Measurements from ENCODE around the gene PRXL2A.

The PRXL2A gene

GRCh38 chr10:80436446-80437098 is 28.2 kb downstream of the PRXL2A start:
- POLR2A ChIA-PET: no interaction called here

GRCh38 chr10:80437227-80437626 is 28.9 kb downstream of the PRXL2A start:
- no peak overlapping the region for H3K27ac ChIP-seq (ENCODE audit: extremely low read depth, low read depth, low read length)
- ChIA-PET CTCF (interaction anchor here (2.8 kb wide), 1 partner anchor 68 kb away, joined by 10 read pairs; no protein-coding TSS in a partner anchor), POLR2A (no interaction called here)
- TF ChIP-seq ZNF664 (tag by site-specific recombination; IDR thresholded peaks at IDR 0.05): no peak
- no peak for TF ChIP-seq MYNN (tag by site-specific recombination; IDR thresholded peaks at IDR 0.05; ENCODE audit: borderline replicate concordance)
- no peak for TF ChIP-seq ZBTB6 (tag by site-specific recombination; IDR thresholded peaks at IDR 0.05)
- no peak for TF ChIP-seq ZNF561 (tag by site-specific recombination; IDR thresholded peaks at IDR 0.05; ENCODE audit: borderline replicate concordance)
- no peak for TF ChIP-seq OSR2 (tag by site-specific recombination; IDR thresholded peaks at IDR 0.05)
- no peak for TF ChIP-seq ELK4 (IDR thresholded peaks at IDR 0.05; ENCODE audit: borderline replicate concordance, low read depth, low read length)
- no peak for TF ChIP-seq ZNF596 (tag by site-specific recombination; IDR thresholded peaks at IDR 0.05)
- no peak for TF ChIP-seq ZBTB20 (tag by site-specific recombination; IDR thresholded peaks at IDR 0.05)
- TF ChIP-seq PRDM1 (tag by site-specific recombination; IDR thresholded peaks at IDR 0.05): no peak
- no peak for TF ChIP-seq ZNF473 (tag by site-specific recombination; IDR thresholded peaks at IDR 0.05)
- no peak for TF ChIP-seq ATF2 (tag by site-specific recombination; IDR thresholded peaks at IDR 0.05; ENCODE audit: low read depth)
- no peak for TF ChIP-seq ZNF211 (tag by site-specific recombination; IDR thresholded peaks at IDR 0.05; ENCODE audit: low read depth)
- TF ChIP-seq ZNF416 (tag by site-specific recombination; IDR thresholded peaks at IDR 0.05): no peak
- no peak for TF ChIP-seq ZNF112 (tag by site-specific recombination; IDR thresholded peaks at IDR 0.05)
- no peak for TF ChIP-seq ZNF776 (tag by site-specific recombination; IDR thresholded peaks at IDR 0.05; ENCODE audit: borderline replicate concordance)
- no peak for TF ChIP-seq ZNF571 (tag by site-specific recombination; IDR thresholded peaks at IDR 0.05)
- TF ChIP-seq ZNF660 (tag by site-specific recombination; IDR thresholded peaks at IDR 0.05): no peak
- H3K4me1 ChIP-seq (ENCODE audit: control insufficient read depth, insufficient read depth, low read length): no peaks in the 10 kb centered on the region
- peaks cover 5 to 12% of the 10 kb centered on the region in 2 experiments; a peak in 2 of 3 replicates for H3K36me3 ChIP-seq (ENCODE audit: control insufficient read depth in 2 of 2, insufficient read depth in 1 of 2, low read length in 2 of 2)
- H3K4me3 ChIP-seq (ENCODE audit: low read depth, low read length): no peak overlapping the region
- H3K9me3 ChIP-seq (ENCODE audit: control insufficient read depth, insufficient read depth, low read depth, low read length): no peaks in the 10 kb centered on the region

More at GRCh38 chr10:80436446-80437098, 28.2 kb downstream of the PRXL2A start:
- H3K36me3 ChIP-seq (ENCODE audit: control insufficient read depth in 2 of 2, insufficient read depth in 1 of 2, low read length in 2 of 2): peaks cover 9 to 19% of the 10 kb centered on the region in 2 experiments; a peak in 2 of 3 replicates
- no peak overlapping the region for H3K27ac ChIP-seq (ENCODE audit: extremely low read depth, low read depth, low read length)
- no peak overlapping the region for H3K4me3 ChIP-seq (ENCODE audit: low read depth, low read length)
- no peak for TF ChIP-seq ZNF155 (tag by site-specific recombination; IDR thresholded peaks at IDR 0.05)
- TF ChIP-seq ZSCAN30 (tag by site-specific recombination; IDR thresholded peaks at IDR 0.05): no peak
- TF ChIP-seq PATZ1 (tag by site-specific recombination; IDR thresholded peaks at IDR 0.05): no peak
- TF ChIP-seq ZFHX2 (tag by site-specific recombination; conservative IDR thresholded peaks at IDR 0.05): no peak
- no peak for TF ChIP-seq SALL2 (tag by site-specific recombination; IDR thresholded peaks at IDR 0.05; ENCODE audit: borderline replicate concordance)
- TF ChIP-seq ZNF639 (tag by site-specific recombination; IDR thresholded peaks at IDR 0.05): no peak
- no peaks in the 10 kb centered on the region for H3K9me3 ChIP-seq (ENCODE audit: control insufficient read depth, insufficient read depth, low read depth, low read length)
- CTCF ChIA-PET: interaction anchor here (1.1 kb wide), 1 partner anchor 8 kb away, joined by 3 read pairs; no protein-coding TSS in a partner anchor
- no peaks in the 10 kb centered on the region for H3K4me1 ChIP-seq (ENCODE audit: control insufficient read depth, insufficient read depth, low read length)
